Loucy (cell line): ENCODE results near the gene UBE2C.

Source experiments
- CTCF ChIP-seq: fragments of 200-600 bp; sonication (generic); conservative IDR thresholded peaks from 2 replicates; pipeline ENCODE4 v1.5.1; 2014; ENCODE audit warnings: mild to moderate bottlenecking, antibody characterized with exemption, low read length
- EZH2phosphoT487 ChIP-seq: fragments of 200-600 bp; IDR thresholded peaks from 2 replicates; pipeline ENCODE4 v1.6.1; 2018; ENCODE audit warnings: antibody characterized with exemption, mild to moderate bottlenecking, moderate library complexity, borderline replicate concordance

- TF ChIP-seq CTCF (no peak), EZH2phosphoT487 (no peak)
Observed at GRCh38 chr20:45827030-45827652, 14.7 kb downstream of the UBE2C start, which contains the start of gene TNNC2.
